GM18505 (cell line): ENCODE measurements around the gene HSD17B12.

ENCODE experiments used
- ATAC-seq: cut with Tn5 transposase; IDR thresholded peaks from one replicate; pipeline ENCODE4 v1.9.1; 2021; ENCODE audit not compliant: unreplicated experiment
- POLR2A ChIP-seq: IDR thresholded peaks from 4 replicates; pipeline ENCODE4 v1.6.1; 2011; ENCODE audit warnings: borderline replicate concordance; ENCODE audit not compliant: insufficient read depth, insufficient read length; ENCODE audit errors: extremely low read depth

The HSD17B12 gene

DNA sequence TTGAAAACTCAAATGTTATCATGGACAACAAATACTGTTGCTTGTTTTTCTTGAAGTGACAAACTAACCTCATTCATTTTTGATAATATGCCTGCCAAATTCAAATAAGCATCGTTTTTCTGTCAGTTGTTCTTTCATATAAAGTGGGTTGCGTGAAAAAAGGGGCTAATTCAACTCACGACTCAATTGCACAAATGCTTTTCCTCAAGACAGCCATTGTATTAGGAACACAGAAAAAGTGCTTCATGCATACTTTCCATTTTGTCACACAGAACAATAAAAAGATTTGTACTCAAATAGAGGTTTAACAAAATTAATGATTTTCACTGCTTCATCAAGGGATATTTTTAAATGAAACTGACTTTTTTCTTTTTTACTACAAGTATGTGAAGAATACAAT is 105.5 kb downstream of the HSD17B12 start:
- no peak for ATAC-seq
- TF ChIP-seq POLR2A, result no peak

DNA sequence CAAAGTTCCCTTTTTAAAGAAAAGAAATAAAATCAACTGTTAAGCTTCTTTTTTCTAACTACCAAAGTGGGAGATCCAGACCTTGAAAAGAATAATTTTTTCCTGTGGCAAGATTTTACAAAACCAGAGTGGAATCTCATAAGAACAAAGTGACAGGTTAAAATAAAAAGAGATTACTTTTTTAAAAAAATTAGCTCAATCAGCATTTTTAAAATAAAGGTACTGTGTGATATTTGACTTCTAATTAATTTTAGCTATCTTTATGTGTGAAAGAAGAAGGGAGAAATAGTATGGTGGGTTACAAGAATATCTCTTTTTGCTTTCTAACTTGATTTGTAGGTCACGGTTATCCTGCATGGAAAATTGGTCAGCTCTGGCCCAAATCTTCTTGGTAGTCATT is 107.3 kb downstream of the HSD17B12 start:
- no peak for TF ChIP-seq POLR2A
- no peak for ATAC-seq

DNA sequence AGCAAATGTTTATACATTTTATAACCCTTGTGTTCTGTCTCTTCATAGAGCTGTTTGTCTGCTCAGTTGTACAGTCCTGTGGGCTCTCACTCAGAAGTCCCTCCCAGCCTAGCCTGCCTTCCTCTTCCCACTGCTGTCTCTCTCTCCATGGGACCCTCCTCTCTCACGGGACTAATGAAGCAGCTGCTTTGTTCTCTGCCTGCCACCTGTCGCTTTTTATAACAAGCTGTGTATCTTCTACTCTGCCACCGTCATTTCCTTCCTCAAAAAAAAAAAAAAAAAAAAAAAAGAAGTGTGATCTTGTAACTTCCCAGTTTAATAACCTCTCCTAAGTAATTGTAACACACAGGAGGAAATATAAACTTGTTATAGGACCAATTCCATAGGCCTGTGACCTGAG is 107.9 kb downstream of the HSD17B12 start:
- ATAC-seq, result no peak
- no peak for TF ChIP-seq POLR2A

DNA sequence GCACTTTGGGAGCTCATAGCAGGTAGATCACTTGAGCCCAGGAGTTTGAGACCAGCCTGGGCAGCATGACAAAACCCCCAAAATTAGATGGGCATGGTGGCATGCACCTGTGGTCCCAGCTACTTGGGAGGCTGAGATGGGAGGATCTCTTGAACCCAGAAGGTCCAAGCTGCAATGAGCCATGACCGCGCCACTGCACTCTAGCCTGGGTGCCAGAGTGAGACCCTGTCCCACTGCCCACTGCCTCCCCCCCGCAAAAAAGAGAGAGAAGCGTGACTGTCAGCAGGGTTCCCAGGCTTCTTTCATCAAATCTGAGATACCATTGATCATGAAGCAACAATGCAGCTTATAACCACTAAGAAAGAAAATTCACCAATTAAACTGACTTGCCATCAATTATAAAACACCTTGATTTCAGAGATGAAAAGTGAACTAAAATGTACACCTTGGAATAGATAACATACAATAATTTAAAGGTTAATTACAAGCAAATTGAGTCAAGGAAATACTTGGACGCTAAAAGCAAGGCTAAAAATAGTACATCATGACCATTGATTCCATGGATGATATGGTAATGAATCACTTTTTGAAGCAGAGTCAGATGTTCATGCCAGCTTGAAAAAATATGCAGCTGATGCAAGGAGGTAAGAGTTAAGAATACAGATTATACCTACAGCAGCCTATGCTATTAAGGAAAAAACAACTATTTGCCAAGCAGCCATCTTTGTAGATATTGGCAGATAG is 109.3 kb downstream of the HSD17B12 start:
- TF ChIP-seq POLR2A, result no peak
- no peak for ATAC-seq

DNA sequence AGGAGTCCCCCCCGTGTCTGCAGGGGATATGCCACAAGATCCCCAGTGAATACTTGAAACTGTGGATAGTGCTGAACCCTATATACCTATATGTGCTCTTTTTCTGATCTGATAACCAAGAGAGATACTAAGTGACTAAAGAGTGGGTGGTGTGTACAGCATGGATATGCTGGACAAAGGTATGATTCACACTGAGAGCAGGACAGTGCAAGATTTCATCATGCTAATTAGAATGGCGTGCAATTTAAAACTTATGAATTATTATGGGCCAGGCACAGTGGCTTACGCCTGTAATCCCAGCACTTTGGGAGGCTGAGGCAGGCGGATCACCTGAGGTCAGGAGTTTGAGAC is 109.9 kb downstream of the HSD17B12 start:
- no peak for TF ChIP-seq POLR2A
- no peak for ATAC-seq

DNA sequence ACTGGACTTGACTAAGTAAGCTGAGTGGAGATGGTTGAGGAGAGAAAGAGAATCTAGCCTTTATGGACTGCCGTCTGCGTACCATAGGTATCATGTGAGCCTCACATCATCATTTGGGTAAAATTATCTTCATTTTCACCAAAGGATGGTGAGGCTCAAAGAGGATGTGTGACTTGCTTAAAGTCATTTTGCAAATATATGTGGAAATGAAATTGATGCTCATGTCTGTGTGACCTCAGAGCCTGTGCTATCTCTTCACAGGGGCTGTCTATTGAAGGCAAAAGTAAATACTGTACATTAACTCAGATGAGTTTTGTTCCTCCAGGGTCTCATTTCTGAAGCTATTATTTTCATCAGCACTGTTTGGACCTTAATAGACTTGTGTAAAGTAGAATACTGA is 116.8 kb downstream of the HSD17B12 start:
- ATAC-seq, result no peak
- no peak for TF ChIP-seq POLR2A

DNA sequence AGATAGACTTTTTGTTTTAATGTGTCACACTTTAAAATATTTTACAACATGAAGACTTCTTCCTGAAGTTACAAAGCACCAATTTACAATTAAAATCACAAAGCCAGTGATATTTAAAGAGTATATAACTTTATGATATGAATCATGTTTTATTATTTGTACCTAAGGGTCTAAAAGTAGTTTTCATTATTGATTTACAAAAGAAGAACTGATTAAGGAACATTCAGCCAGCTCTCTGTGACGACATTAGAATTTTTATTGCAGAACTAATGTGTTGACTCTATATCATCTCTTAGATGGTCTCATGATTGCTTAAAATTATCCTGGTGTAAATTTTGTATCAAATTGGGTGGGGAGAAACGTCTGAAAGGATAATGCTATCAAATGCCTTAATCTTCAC is 117.3 kb downstream of the HSD17B12 start:
- no peak for TF ChIP-seq POLR2A
- no peak for ATAC-seq

DNA sequence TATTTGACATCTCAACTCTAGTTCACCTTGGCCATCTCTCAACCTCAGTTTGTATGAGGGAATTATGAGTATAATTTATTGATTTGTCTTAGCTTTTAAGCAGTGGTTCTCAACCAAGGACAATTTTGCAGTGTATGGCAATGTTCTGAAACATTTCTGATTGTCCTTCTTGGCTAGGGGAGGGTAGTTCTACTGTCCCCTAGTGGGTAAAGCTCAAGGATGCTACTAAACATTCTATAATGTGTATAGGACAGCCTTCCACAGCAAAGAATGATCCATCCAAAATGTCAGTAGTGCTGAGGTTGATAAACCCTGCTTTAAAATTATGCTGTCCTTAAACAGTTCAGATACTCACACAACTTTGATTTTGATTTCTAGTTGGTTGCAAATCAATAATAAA is 122.0 kb downstream of the HSD17B12 start:
- no peak for TF ChIP-seq POLR2A
- ATAC-seq, result no peak

DNA sequence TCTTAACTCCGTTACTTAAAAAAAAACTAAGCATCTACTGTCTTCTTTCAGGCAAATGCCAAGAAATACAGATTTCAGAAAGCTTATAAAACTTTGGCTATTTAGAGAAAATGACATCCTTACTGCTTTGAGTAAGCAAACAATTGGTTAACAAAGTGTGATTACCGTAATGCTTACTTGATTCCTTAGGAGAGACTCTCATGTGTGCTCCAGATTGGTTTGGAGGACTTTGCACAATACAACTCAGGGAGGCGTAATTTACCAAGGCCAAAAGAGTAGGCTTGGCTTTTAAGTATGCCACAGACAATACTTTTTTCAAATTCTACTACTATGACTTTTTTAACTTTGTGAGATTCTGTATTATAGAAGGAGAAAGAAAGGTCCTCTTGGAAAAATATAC is 123.2 kb downstream of the HSD17B12 start:
- no peak for ATAC-seq
- TF ChIP-seq POLR2A, result no peak

DNA sequence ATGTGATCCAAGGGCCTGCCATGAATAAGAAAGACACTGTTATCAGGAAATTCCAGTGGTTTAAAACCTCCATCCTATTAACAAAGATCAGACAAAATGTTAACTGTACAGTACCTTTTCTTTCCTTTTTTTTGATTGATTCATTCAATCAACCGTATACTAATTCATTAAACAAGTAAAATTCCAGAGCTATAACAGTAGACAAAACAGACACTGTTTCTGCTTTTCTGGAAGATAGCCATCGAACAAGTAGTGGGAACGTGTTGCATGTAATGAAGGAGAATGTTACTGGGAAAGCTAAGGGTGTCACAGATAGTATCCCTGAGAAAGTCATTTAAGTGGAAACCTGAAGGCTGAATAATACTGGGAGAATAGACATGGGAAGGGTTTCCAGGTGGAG is 126.4 kb downstream of the HSD17B12 start:
- no peak for ATAC-seq
- TF ChIP-seq POLR2A, result no peak

DNA sequence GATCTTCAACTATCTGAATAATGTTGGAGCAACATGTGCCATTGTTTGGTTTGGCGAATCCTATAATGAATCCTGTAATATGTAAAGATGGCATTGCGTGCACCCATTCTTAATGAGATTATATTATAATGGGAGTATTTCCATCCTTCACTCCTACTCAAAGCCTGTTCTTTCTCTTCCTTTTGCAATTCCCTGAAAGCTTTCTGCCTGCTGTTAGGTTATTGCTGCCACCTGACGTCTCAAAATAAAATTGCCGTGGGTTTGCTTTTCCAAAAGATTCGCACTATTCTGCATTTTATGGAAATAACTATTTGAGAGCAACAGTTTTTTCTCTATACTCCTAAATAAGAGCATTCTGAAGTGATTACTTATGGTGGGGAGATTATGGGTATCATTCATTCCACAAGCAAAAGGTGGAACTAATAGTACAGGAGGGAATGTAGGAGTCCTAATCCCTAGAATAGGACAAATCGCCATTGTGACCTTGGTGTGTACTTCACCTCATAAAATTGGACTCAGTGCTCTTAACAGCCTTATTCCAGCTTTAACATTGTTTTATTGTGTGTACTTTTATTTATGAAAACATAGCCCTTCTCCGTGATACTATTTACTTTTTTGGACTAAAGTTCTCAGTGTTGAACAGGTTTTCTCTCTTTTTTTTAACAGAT is 130.5 kb downstream of the HSD17B12 start:
- ATAC-seq, result no peak

DNA sequence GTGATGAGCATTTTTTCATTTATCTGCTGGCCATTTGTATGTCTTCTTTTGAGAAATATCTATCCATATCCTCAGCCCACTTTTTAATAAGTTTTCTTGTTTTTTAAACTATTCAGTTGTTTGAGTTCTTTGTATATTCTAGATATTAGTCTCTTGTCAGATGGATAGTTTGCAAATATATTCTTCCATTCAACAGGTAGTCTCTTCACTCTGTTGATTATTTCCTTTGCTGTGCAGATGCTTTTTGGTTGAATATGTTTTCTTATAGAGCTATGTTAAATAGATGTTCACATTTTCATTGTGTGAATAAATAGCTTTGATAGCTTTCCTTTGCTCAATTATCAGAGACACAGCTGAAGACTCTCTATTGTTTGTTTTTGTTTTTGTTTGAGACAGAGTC is 131.9 kb downstream of the HSD17B12 start:
- ATAC-seq, result no peak
- no peak for TF ChIP-seq POLR2A

More for the DNA sequence above, 130.5 kb downstream of the HSD17B12 start:
- no peak for TF ChIP-seq POLR2A

DNA sequence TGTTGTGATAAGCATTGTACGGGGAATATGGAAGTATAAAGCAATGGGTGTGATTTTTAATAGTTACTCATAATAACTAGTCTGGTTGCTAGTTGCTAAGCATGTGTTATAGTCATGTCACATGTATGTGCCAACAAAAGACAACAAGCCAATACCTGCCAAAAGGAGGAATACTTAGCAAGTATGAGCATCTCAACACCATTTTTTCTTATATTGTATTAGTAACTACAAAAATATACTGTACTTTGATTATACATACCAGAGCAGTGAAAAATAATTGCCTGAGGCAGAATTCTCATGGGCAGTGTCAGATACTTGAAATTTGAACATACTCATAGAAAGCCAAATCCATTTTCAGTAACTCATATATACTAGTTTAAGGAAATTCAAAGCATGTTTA is 137.7 kb downstream of the HSD17B12 start:
- TF ChIP-seq POLR2A, result no peak
- no peak for ATAC-seq

DNA sequence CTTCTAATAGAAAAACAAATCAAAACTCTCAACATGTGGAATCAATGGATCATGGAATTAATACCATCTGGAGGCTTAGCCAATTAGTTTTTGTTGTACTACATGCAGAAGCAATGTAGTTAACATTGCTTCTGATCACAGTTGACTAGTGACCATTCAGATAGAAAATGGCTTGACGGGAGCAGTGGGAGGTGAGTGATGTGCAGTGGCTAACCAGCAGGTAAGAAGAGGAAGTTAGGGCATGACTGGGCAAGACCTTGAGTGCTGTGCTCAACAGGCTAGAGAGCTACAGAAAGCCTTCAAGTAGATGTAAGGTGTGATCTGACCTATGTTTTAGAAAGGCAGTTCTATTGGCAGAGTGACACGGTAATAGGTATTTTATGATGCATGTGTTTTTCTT is 139.4 kb downstream of the HSD17B12 start:
- no peak for ATAC-seq
- no peak for TF ChIP-seq POLR2A
